Panc1 (cell line): ENCODE data around the gene ADK. TPM values are rescaled to one million over a fixed set of nuclear protein-coding genes. Genes with fewer than 3 reads are reported as not detected.

Experiments used
- ATAC-seq: fragments of 200-7000 bp; cut with Tn5 transposase; 2 replicates; pipeline ENCODE4 v1.9.1; 2020; ENCODE audit warnings: mild to moderate bottlenecking, moderate library complexity
- BruUV-seq: library from RNA; stranded (reverse); fragments of 400-500 nt; replicated peaks from 2 replicates; lab custom pipeline; 2021; lab: Mats Ljungman, UMichigan
- CTCF ChIA-PET: fragments of 300-600 bp; sonication (Branson Sonifier 250); formaldehyde crosslinking; loops from one replicate; lab custom pipeline; 2022; ENCODE audit warnings: antibody characterized with exemption; lab: Charles Lee
- POLR2A ChIA-PET: fragments of 300-600 bp; sonication (Branson Sonifier 250); formaldehyde crosslinking; loops from one replicate; lab custom pipeline; 2022; ENCODE audit warnings: antibody characterized with exemption; lab: Charles Lee
- DNase-seq: peaks from one replicate; pipeline ENCODE4 v3.0.0-alpha.2; 2010; ENCODE audit warnings: low read depth, low spot score
- H3K27ac ChIP-seq: 2 replicates; pipeline ENCODE4 v1.5.1; 2011; ENCODE audit warnings: mild to moderate bottlenecking, low read length, inconsistent platforms
- H3K27me3 ChIP-seq: fragments of 200-500 bp; sonication (Bioruptor generic); 2 replicates; pipeline ENCODE4 v1.6.0; 2014; ENCODE audit warnings: low read length, inconsistent platforms; ENCODE audit not compliant: control insufficient read depth, insufficient read depth
- H3K36me3 ChIP-seq: fragments of 200-500 bp; sonication (Bioruptor generic); 2 replicates; pipeline ENCODE4 v1.5.1; 2014; ENCODE audit warnings: inconsistent platforms, mild to moderate bottlenecking, low read length, moderate library complexity; ENCODE audit not compliant: control insufficient read depth, insufficient read depth
- H3K4me1 ChIP-seq: 2 replicates; pipeline ENCODE4 v1.5.1; 2011; ENCODE audit warnings: inconsistent platforms, mild to moderate bottlenecking, low read length, moderate library complexity; ENCODE audit not compliant: control insufficient read depth, insufficient read depth
- H3K4me3 ChIP-seq, 2 experiments: 2 replicates each; pipeline ENCODE4 v1.5.1; 2011 to 2012; ENCODE audit warnings: low read depth in 2 of 2, low read length in 2 of 2, mild to moderate bottlenecking in 2 of 2, inconsistent platforms in 1 of 2, moderate library complexity in 1 of 2
- H3K9me3 ChIP-seq: fragments of 200-500 bp; sonication (Bioruptor generic); 2 replicates; pipeline ENCODE4 v1.5.1; 2014; ENCODE audit warnings: low read depth, mild to moderate bottlenecking, inconsistent platforms, low read length, moderate library complexity; ENCODE audit not compliant: control insufficient read depth, insufficient read depth
- POLR2AphosphoS5 ChIP-seq: IDR thresholded peaks from 2 replicates; pipeline ENCODE4 v1.6.1; 2012; ENCODE audit warnings: mild to moderate bottlenecking, low read depth, low read length, moderate library complexity
- SIN3A ChIP-seq: IDR thresholded peaks from 2 replicates; pipeline ENCODE4 v1.6.1; 2012; ENCODE audit warnings: low read depth, mild to moderate bottlenecking, low read length, moderate library complexity, borderline replicate concordance; ENCODE audit not compliant: insufficient read depth
- TCF7L2 ChIP-seq: IDR thresholded peaks from 2 replicates; pipeline ENCODE4 v1.6.1; 2011; ENCODE audit warnings: mild to moderate bottlenecking, low read depth, low read length, inconsistent platforms
- in situ Hi-C: cut with HindIII; loops from 2 replicates; pipeline ENCODE4 v1.10.0; 2016; ENCODE audit warnings: low sequenced_read_pairs, low pct_unique_long_range_greater_than_20kb
- intact Hi-C: fragments of 100-400 bp; cut with micrococcal nuclease; formaldehyde crosslinking; loops from one replicate; pipeline ENCODE4 v1.10.0; 2022; ENCODE audit not compliant: unreplicated experiment
- total RNA-seq: library from RNA; stranded (reverse); gene quantifications from one replicate; pipeline ENCODE4 v1.2.1, GENCODE V29; 2021; ENCODE audit not compliant: unreplicated experiment
- TF ChIP-seq, protein P1 (sequence below): fragments of 450-650 bp; IDR thresholded peaks from 2 replicates; pipeline ENCODE4 v1.5.1; 2017; ENCODE audit warnings: mild to moderate bottlenecking
- TF ChIP-seq, protein P2 (sequence below), 2 experiments: IDR thresholded peaks; 2 replicates each; pipeline ENCODE4 v1.6.1; 2011 to 2012; ENCODE audit warnings: low read depth in 2 of 2, control low read depth in 1 of 2, low read length in 1 of 2, mild to moderate bottlenecking in 1 of 2, moderate library complexity in 1 of 2; ENCODE audit not compliant: insufficient read depth in 1 of 2

ADK gene
- total RNA-seq, 1 experiment from 2014 or later = 64.5 TPM

DNA sequence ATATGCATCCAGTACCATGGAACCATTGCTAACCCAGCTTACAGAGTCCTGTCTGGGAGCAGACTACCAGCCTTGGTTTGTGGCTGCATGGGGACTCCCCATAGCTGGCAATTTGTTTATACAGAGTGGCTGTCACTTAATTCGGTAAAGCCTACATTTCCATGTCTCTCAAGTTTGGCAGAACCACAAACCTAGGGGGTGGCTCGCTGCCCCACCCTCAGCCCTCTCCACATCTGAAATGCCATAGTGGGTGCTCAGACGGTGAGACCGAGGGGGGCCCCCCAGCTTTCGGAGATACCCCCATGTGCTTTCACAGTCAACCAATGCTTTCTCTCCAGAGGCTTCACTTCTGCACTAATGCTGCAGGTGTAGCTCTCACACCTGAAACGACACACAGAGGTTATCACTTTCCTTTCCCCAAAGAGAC, 599.8 kb downstream of the ADK start:
- H3K27me3 ChIP-seq = no peaks in the 10 kb centered on the region
- H3K4me1 ChIP-seq = no peaks in the 10 kb centered on the region
- no peak overlapping the region for H3K4me3 ChIP-seq
- ATAC-seq (no peak), DNase-seq (no peak)
- CTCF ChIA-PET = interaction anchor here (0.5 kb wide), 1 partner anchor 148 kb away, joined by 4 read pairs; no protein-coding TSS in a partner anchor
- no peaks in the 10 kb centered on the region for H3K36me3 ChIP-seq
- H3K9me3 ChIP-seq = no peaks in the 10 kb centered on the region
- in situ Hi-C loops = no loop called here
- intact Hi-C loops = no loop called here
- TF ChIP-seq SIN3A (no peak), TCF7L2 (no peak), POLR2AphosphoS5 (no peak)
- TF ChIP-seq, protein P1, sequence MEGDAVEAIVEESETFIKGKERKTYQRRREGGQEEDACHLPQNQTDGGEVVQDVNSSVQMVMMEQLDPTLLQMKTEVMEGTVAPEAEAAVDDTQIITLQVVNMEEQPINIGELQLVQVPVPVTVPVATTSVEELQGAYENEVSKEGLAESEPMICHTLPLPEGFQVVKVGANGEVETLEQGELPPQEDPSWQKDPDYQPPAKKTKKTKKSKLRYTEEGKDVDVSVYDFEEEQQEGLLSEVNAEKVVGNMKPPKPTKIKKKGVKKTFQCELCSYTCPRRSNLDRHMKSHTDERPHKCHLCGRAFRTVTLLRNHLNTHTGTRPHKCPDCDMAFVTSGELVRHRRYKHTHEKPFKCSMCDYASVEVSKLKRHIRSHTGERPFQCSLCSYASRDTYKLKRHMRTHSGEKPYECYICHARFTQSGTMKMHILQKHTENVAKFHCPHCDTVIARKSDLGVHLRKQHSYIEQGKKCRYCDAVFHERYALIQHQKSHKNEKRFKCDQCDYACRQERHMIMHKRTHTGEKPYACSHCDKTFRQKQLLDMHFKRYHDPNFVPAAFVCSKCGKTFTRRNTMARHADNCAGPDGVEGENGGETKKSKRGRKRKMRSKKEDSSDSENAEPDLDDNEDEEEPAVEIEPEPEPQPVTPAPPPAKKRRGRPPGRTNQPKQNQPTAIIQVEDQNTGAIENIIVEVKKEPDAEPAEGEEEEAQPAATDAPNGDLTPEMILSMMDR = no peak
- TF ChIP-seq, protein P2, sequence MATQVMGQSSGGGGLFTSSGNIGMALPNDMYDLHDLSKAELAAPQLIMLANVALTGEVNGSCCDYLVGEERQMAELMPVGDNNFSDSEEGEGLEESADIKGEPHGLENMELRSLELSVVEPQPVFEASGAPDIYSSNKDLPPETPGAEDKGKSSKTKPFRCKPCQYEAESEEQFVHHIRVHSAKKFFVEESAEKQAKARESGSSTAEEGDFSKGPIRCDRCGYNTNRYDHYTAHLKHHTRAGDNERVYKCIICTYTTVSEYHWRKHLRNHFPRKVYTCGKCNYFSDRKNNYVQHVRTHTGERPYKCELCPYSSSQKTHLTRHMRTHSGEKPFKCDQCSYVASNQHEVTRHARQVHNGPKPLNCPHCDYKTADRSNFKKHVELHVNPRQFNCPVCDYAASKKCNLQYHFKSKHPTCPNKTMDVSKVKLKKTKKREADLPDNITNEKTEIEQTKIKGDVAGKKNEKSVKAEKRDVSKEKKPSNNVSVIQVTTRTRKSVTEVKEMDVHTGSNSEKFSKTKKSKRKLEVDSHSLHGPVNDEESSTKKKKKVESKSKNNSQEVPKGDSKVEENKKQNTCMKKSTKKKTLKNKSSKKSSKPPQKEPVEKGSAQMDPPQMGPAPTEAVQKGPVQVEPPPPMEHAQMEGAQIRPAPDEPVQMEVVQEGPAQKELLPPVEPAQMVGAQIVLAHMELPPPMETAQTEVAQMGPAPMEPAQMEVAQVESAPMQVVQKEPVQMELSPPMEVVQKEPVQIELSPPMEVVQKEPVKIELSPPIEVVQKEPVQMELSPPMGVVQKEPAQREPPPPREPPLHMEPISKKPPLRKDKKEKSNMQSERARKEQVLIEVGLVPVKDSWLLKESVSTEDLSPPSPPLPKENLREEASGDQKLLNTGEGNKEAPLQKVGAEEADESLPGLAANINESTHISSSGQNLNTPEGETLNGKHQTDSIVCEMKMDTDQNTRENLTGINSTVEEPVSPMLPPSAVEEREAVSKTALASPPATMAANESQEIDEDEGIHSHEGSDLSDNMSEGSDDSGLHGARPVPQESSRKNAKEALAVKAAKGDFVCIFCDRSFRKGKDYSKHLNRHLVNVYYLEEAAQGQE (IDR thresholded peaks at IDR 0.05; ENCODE audit: insufficient read depth in 1 of 2, low read depth in 2 of 2, low read length in 1 of 2) = no peak
- no TSS peak for BruUV-seq
- H3K27ac ChIP-seq = no peak overlapping the region
- POLR2A ChIA-PET = no interaction called here

DNA sequence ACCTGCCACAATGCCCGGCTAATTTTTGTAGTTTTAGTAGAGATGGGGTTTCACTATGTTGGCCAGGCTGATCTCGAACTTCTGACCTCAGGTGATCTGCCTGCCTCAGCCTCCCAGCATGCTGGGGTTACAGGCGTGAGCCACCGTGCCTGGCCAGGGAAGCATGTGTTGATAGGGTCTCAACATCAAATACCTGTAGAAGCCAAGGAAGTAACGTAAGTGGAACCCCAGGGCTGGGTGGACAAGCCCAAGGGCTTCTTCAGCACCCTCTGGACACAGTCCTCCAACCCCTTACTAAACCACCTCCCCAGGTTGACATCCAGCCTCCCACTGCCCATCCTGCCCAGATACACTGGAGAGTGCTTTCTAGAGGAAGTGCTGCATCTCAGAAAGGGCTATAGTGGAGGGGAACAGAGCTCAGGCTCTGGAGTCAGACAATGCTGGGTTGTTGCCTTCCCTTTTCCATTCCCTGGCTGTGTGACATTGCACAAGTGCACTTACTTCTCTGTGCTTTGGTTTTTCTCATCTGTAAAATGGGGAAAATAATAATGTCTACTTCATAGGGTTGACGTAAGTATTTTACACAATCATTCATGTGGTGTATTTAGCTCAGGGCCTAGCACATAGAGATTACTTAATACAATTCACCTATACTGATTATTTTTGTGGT, 601.5 kb downstream of the ADK start:
- Histone ChIP-seq H3K9me3 (no peaks in the 10 kb centered on the region), H3K27ac (peak overlapping the region; percentile 12; the same call in 1 of the 2 replicates), H3K36me3 (no peaks in the 10 kb centered on the region), H3K4me3 (no peak overlapping the region), H3K4me1 (no peaks in the 10 kb centered on the region), H3K27me3 (no peaks in the 10 kb centered on the region)
- ATAC-seq (no peak), DNase-seq (no peak)
- no peak for TF ChIP-seq POLR2AphosphoS5
- TF ChIP-seq, protein P1 = no peak
- no peak for TF ChIP-seq SIN3A
- TF ChIP-seq, protein P2 (IDR thresholded peaks at IDR 0.05; ENCODE audit: insufficient read depth in 1 of 2, low read depth in 2 of 2, low read length in 1 of 2) = no peak
- TF ChIP-seq TCF7L2 = no peak
- no TSS peak for BruUV-seq
- POLR2A ChIA-PET = no interaction called here
- in situ Hi-C loops (no loop called here), intact Hi-C loops (no loop called here)
- CTCF ChIA-PET = no interaction called here
